Muscle layer of colon (tissue), 2 donors: ENCODE data around the gene MPZL3.

Source experiments
- H3K27ac ChIP-seq: one replicate; pipeline ENCODE4 v1.7.0; 2013; ENCODE audit warnings: low read depth, mild to moderate bottlenecking, low read length, moderate library complexity
- H3K27me3 ChIP-seq, 2 donors: one replicate each; pipeline ENCODE4 v1.7.0; 2013; ENCODE audit warnings: low read length in 2 of 2, mild to moderate bottlenecking in 2 of 2; ENCODE audit not compliant: insufficient read depth in 2 of 2, control insufficient read depth in 1 of 2
- H3K36me3 ChIP-seq: one replicate; pipeline ENCODE4 v1.7.0; 2013; ENCODE audit warnings: mild to moderate bottlenecking, low read length; ENCODE audit not compliant: insufficient read depth
- H3K4me1 ChIP-seq: one replicate; pipeline ENCODE4 v1.7.0; 2013; ENCODE audit warnings: mild to moderate bottlenecking, low read length; ENCODE audit not compliant: insufficient read depth
- H3K4me3 ChIP-seq, 2 donors: one replicate each; pipeline ENCODE4 v1.7.0; 2013; ENCODE audit warnings: low read length in 2 of 2, low read depth in 1 of 2, mild to moderate bottlenecking in 1 of 2, moderate library complexity in 1 of 2
- H3K9ac ChIP-seq: one replicate; pipeline ENCODE4 v1.7.0; 2013; ENCODE audit warnings: low read length
- H3K9me3 ChIP-seq: one replicate; pipeline ENCODE4 v1.7.0; 2013; ENCODE audit warnings: mild to moderate bottlenecking, low read length
- donor health status: abdominal sarcoma.
- donor health status: Adenocarcinoma of cecum.

The MPZL3 gene

DNA sequence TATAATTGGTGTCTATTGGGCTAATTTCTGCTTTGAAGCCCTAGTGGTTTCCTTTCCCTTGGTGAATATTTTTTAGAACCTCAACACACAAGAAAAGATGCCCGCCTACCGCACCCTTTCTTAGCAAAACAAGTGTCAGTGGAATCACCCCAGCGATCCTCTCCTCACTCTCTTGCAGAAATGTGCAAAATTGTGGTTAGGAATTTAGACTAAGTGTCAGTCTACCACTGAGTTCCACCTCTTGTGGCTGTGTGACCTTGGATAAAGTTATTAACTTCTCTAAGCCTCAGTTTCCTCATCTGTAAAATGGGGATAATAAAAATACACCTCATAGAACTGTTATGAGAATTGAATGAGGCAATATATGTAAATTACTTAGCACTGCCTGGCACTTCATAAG is 22.1 kb downstream of the MPZL3 start:
- Histone ChIP-seq H3K36me3 (no peaks in the 10 kb centered on the region), H3K27ac (no peak overlapping the region), H3K27me3 (peaks cover 0 to 3% of the 10 kb centered on the region in 2 donors), H3K9ac (no peak overlapping the region), H3K9me3 (no peaks in the 10 kb centered on the region), H3K4me3 (no peak overlapping the region), H3K4me1 (no peaks in the 10 kb centered on the region)

- Histone ChIP-seq H3K9me3 (no peaks in the 10 kb centered on the region), H3K36me3 (no peaks in the 10 kb centered on the region), H3K27me3 (peaks cover 0 to 3% of the 10 kb centered on the region in 2 donors), H3K4me3 (no peak overlapping the region), H3K4me1 (no peaks in the 10 kb centered on the region), H3K27ac (no peak overlapping the region), H3K9ac (no peak overlapping the region)
These were observed 22.8 kb downstream of the MPZL3 start for GRCh38 chr11:118229274-118229847.

GRCh38 chr11:118227865-118228785 is 24.0 kb downstream of the MPZL3 start:
- no peaks in the 10 kb centered on the region for H3K9me3 ChIP-seq
- H3K36me3 ChIP-seq: no peaks in the 10 kb centered on the region
- H3K4me1 ChIP-seq: no peaks in the 10 kb centered on the region
- H3K4me3 ChIP-seq: no peak overlapping the region
- H3K27me3 ChIP-seq: peaks cover 0 to 3% of the 10 kb centered on the region in 2 donors
- H3K27ac ChIP-seq: no peak overlapping the region
- no peak overlapping the region for H3K9ac ChIP-seq

DNA sequence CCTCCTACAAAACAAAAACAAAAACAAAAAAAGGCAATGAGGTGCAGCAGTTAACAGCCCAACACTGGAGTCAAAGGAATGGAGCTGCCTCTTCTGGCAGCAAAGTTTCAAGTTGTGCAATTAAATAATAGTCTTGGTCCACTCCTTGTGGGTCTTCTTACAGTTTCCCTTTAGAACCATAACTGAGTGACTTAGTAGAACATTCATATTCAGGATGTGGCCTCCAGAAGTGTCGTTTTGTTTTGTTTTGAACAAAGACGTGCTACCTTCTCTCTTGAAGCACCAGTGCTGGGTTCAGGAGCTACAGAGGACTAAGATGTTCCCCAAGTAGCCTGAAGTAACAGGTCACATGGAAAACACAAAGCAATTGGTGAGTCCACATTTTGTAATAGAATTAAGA is 25.4 kb downstream of the MPZL3 start:
- Histone ChIP-seq H3K27ac (no peak overlapping the region), H3K9me3 (no peaks in the 10 kb centered on the region), H3K36me3 (no peaks in the 10 kb centered on the region), H3K27me3 (peaks cover 0 to 3% of the 10 kb centered on the region in 2 donors), H3K4me3 (no peak overlapping the region), H3K4me1 (no peaks in the 10 kb centered on the region), H3K9ac (no peak overlapping the region)

DNA sequence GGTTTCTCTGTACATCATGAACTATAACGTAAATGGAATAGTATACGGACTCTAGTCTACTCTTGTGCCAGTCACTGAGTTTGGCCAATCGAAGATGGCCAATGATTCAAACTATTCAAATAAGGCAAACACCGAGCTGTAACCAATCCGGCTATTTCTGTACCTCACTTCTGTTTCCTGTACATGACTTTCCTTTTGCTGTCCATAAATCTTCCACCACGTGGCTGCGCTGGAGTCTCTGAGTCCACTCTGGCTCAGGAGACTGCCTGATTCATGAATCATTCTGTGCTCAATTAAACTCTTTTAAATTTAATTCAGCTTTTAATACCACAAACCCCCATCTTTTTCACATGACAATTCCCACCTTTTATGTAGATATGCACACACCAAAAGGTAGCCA is 25.9 kb downstream of the MPZL3 start:
- Histone ChIP-seq H3K4me1 (no peaks in the 10 kb centered on the region), H3K9me3 (no peaks in the 10 kb centered on the region), H3K27ac (no peak overlapping the region)

DNA sequence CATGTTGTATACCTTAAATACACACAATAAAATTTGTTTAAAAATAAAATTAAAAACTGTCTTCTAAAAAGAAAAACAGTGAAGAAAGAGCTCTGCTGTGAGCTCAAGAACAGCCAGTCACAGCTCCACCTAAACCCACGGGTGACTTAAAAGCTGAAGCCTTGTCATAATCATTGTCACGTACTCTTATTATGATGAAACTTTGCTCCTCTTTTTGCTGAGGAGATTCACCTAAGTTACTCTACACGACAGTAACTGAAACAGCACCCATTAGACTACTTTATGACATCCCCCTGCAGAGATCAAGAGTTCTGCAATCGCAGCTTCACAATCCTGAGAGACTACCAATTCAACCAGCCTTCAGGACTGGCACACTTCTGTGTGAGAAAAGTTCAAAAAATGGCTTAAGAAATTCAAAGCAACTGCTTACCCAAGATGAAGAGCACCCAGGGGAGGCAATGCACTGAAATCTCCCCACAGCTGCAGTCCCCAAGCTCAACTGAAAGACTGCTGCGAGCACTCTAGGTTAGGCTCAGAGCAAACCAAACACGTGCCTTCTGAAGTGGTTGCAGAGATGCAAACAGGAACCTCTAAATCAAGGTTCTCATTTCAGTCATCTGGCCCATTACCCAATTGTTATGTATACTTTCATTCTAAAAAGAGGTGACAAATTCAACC is 27.5 kb downstream of the MPZL3 start, which contains the start of gene JAML:
Gene JAML (minus strand): TSS at position 501 of the 678 bp plus-strand sequence. CDS start 10,145 bp downstream, outside the sequence.
- Histone ChIP-seq H3K4me3 (no peak within 1 kb of the TSS), H3K27me3 (no peaks in the 10 kb centered on the region), H3K9ac (no peak within 1 kb of the TSS), H3K36me3 (no peaks in the 10 kb centered on the region), H3K9me3 (no peaks in the 10 kb centered on the region), H3K27ac (no peak within 1 kb of the TSS), H3K4me1 (no peaks in the 10 kb centered on the region)

More for the DNA sequence above, 25.9 kb downstream of the MPZL3 start:
- Histone ChIP-seq H3K36me3 (no peaks in the 10 kb centered on the region), H3K4me3 (no peak overlapping the region), H3K27me3 (peaks cover 0 to 3% of the 10 kb centered on the region in 2 donors), H3K9ac (no peak overlapping the region)

DNA sequence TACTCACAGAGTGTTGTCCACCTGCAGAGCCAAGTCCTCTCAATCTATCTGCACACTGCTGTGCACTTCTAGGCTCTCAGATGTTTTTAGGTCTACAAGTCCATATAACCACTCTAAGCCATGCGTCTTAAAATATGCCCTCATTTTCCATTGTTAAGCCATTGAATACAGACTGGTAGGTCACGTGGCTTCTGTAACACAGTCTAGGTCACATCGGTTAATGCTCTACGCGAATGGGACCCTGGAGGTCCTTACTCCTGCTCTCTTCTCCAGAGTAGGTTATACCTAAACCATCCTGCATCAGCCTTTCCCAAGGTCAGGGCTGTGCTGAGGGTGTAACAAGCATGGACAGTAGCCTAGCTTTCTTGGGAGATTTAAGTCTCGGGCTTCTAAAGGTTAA is 28.2 kb downstream of the MPZL3 start:
- Histone ChIP-seq H3K4me3 (no peak overlapping the region), H3K4me1 (no peaks in the 10 kb centered on the region), H3K9me3 (no peaks in the 10 kb centered on the region), H3K27ac (no peak overlapping the region), H3K9ac (no peak overlapping the region), H3K27me3 (no peaks in the 10 kb centered on the region), H3K36me3 (no peaks in the 10 kb centered on the region)

GRCh38 chr11:118223570-118223969 is 28.6 kb downstream of the MPZL3 start:
- no peaks in the 10 kb centered on the region for H3K27me3 ChIP-seq
- H3K4me1 ChIP-seq: no peaks in the 10 kb centered on the region
- no peak overlapping the region for H3K27ac ChIP-seq
- no peaks in the 10 kb centered on the region for H3K36me3 ChIP-seq
- H3K4me3 ChIP-seq: no peak overlapping the region
- H3K9ac ChIP-seq: no peak overlapping the region
- H3K9me3 ChIP-seq: no peaks in the 10 kb centered on the region

GRCh38 chr11:118222437-118222836 is 29.7 kb downstream of the MPZL3 start:
- Histone ChIP-seq H3K27ac (no peak overlapping the region), H3K9ac (no peak overlapping the region), H3K4me1 (no peaks in the 10 kb centered on the region), H3K9me3 (no peaks in the 10 kb centered on the region), H3K27me3 (no peaks in the 10 kb centered on the region), H3K4me3 (no peak overlapping the region), H3K36me3 (no peaks in the 10 kb centered on the region)

DNA sequence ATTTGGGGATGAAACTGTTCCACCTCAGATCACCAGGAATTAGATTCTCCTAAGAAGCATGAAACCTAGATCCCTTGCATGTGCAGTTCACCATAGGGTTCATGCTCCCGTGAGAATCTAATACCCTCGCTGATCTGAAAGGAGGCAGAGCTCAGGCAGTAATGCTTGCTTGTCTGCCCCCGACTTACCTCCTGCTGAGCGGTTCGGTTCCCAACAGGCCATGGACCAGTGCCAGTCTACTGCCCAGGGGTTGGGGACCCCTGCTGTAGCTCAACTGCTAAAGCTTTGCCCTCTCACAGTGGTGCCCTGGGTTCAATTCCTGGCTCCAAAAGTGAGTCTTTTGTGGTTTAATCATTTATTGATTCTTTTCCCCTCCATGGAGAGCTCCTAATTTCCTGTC is 30.7 kb downstream of the MPZL3 start:
- Histone ChIP-seq H3K27me3 (no peaks in the 10 kb centered on the region), H3K36me3 (no peaks in the 10 kb centered on the region), H3K4me3 (no peak overlapping the region), H3K9ac (no peak overlapping the region), H3K4me1 (no peaks in the 10 kb centered on the region), H3K9me3 (no peaks in the 10 kb centered on the region), H3K27ac (no peak overlapping the region)

GRCh38 chr11:118219732-118220131 is 32.4 kb downstream of the MPZL3 start:
- H3K27me3 ChIP-seq: no peaks in the 10 kb centered on the region
- H3K27ac ChIP-seq: no peak overlapping the region
- H3K9ac ChIP-seq: no peak overlapping the region
- H3K9me3 ChIP-seq: no peaks in the 10 kb centered on the region
- no peak overlapping the region for H3K4me3 ChIP-seq
- H3K36me3 ChIP-seq: no peaks in the 10 kb centered on the region
- H3K4me1 ChIP-seq: no peaks in the 10 kb centered on the region
